CD14-positive monocyte (primary cell): Measurements from ENCODE around the gene RPEL1. TPM values are rescaled to one million over a fixed set of nuclear protein-coding genes. Genes with fewer than 3 reads are reported as not detected.

Experiments
- DNase-seq, 3 donors: peaks; one replicate each; pipeline ENCODE4 v3.0.0-alpha.2; 2011 to 2022
- H2AFZ ChIP-seq: 2 replicates; pipeline ENCODE4 v1.6.0; 2012; ENCODE audit warnings: mild to moderate bottlenecking, low read depth, low read length, inconsistent platforms; ENCODE audit not compliant: insufficient read depth, poor library complexity, severe bottlenecking
- H3K27ac ChIP-seq, 2 donors: 1 replicate in 1 of 2; 2 replicates in 1 of 2; pipeline ENCODE4 v1.5.1; 2012 to 2013; ENCODE audit warnings: low read length in 2 of 2, control low read depth in 1 of 2, inconsistent platforms in 1 of 2, low read depth in 1 of 2, mild to moderate bottlenecking in 1 of 2
- H3K27me3 ChIP-seq, 2 donors: one replicate each; pipeline versions ENCODE4 v1.6.0 to v1.6.1; 2011 to 2013; ENCODE audit warnings: low read length in 2 of 2; ENCODE audit not compliant: control insufficient read depth in 2 of 2, insufficient read depth in 2 of 2
- H3K36me3 ChIP-seq, 2 donors: replicated peaks in 1 of 2; 1 replicate in 1 of 2; 2 replicates in 1 of 2; pipeline versions ENCODE4 v1.5.1 to v1.6.1; 2012 to 2013; ENCODE audit warnings: low read length in 2 of 2, control low read depth in 1 of 2, inconsistent platforms in 1 of 2, mild to moderate bottlenecking in 1 of 2; ENCODE audit not compliant: insufficient read depth in 2 of 2, control insufficient read depth in 1 of 2
- H3K4me1 ChIP-seq, 2 donors: 1 replicate in 1 of 2; 2 replicates in 1 of 2; pipeline versions ENCODE4 v1.5.1 to v1.6.1; 2012 to 2013; ENCODE audit warnings: low read length in 2 of 2, control low read depth in 1 of 2, inconsistent platforms in 1 of 2, mild to moderate bottlenecking in 1 of 2, moderate library complexity in 1 of 2; ENCODE audit not compliant: insufficient read depth in 2 of 2, control insufficient read depth in 1 of 2
- H3K4me2 ChIP-seq: replicated peaks from 2 replicates; pipeline ENCODE3; 2012; ENCODE audit warnings: low read length, moderate library complexity, mild to moderate bottlenecking; ENCODE audit not compliant: poor library complexity, severe bottlenecking; ENCODE audit errors: extremely low read depth
- H3K4me3 ChIP-seq, 3 experiments: fragments of 200-600 bp in 1 of 3; sonication (generic) in 1 of 3; replicated peaks in 1 of 3; 1 replicate in 2 of 3; 2 replicates in 1 of 3; pipeline ENCODE4 v1.5.1; 2011 to 2013; ENCODE audit warnings: low read length in 3 of 3, mild to moderate bottlenecking in 3 of 3, control low read depth in 2 of 3, low read depth in 2 of 3, inconsistent platforms in 1 of 3, moderate library complexity in 1 of 3
- H3K79me2 ChIP-seq: 2 replicates; pipeline ENCODE4 v1.6.0; 2012; ENCODE audit warnings: mild to moderate bottlenecking, control low read depth, inconsistent platforms, low read length, moderate library complexity; ENCODE audit not compliant: insufficient read depth
- H3K9ac ChIP-seq: 2 replicates; pipeline ENCODE4 v1.6.0; 2017; ENCODE audit warnings: low read length, mild to moderate bottlenecking; ENCODE audit not compliant: insufficient read depth, poor library complexity, severe bottlenecking
- H3K9me3 ChIP-seq, 2 donors: replicated peaks in 1 of 2; 1 replicate in 1 of 2; 2 replicates in 1 of 2; pipeline versions ENCODE4 v1.5.1 to v1.6.1; 2012 to 2013; ENCODE audit warnings: low read length in 2 of 2, control low read depth in 1 of 2; ENCODE audit not compliant: control insufficient read depth in 1 of 2, insufficient read depth in 1 of 2
- H4K20me1 ChIP-seq: 2 replicates; pipeline ENCODE4 v1.6.0; 2012; ENCODE audit warnings: mild to moderate bottlenecking, low read length, control low read depth, moderate library complexity; ENCODE audit not compliant: insufficient read depth
- H3K27ac Mint-ChIP-seq, 7 donors: one replicate each; pipeline ENCODE4 v1.8.0; 2020; ENCODE audit warnings: mild to moderate bottlenecking in 7 of 7, mixed read lengths in 7 of 7, moderate library complexity in 6 of 7, inconsistent platforms in 2 of 7
- H3K27me3 Mint-ChIP-seq, 3 donors: one replicate each; pipeline ENCODE4 v1.8.0; 2021 to 2022; ENCODE audit warnings: low read depth in 3 of 3, mild to moderate bottlenecking in 3 of 3, mixed read lengths in 3 of 3, moderate library complexity in 3 of 3, inconsistent platforms in 1 of 3
- H3K36me3 Mint-ChIP-seq, 2 donors: one replicate each; pipeline ENCODE4 v1.8.0; 2020; ENCODE audit warnings: mixed read lengths in 2 of 2, inconsistent platforms in 1 of 2, mild to moderate bottlenecking in 1 of 2
- H3K4me1 Mint-ChIP-seq: one replicate; pipeline ENCODE4 v1.8.0; 2020; ENCODE audit warnings: mild to moderate bottlenecking, mixed read lengths
- H3K4me3 Mint-ChIP-seq, 2 donors: one replicate each; pipeline ENCODE4 v1.8.0; 2020; ENCODE audit warnings: mild to moderate bottlenecking in 2 of 2, mixed read lengths in 2 of 2, moderate library complexity in 1 of 2
- H3K9me3 Mint-ChIP-seq, 7 donors: one replicate each; pipeline ENCODE4 v1.8.0; 2020 to 2022; ENCODE audit warnings: mixed read lengths in 7 of 7, mild to moderate bottlenecking in 6 of 7, moderate library complexity in 6 of 7, inconsistent platforms in 2 of 7
- CTCF ChIP-seq: fragments of 200-600 bp; IDR thresholded peaks from one replicate; pipeline ENCODE4 v1.8.0; 2022; ENCODE audit warnings: antibody characterized with exemption, mild to moderate bottlenecking
- WGBS: methylation state at CpG from one replicate; pipeline ENCODE4 v1.1.5; 2013; ENCODE audit warnings: missing lambda C conversion rate; ENCODE audit not compliant: insufficient coverage; 5-methylcytosine and 5-hydroxymethylcytosine counted together
- intact Hi-C, 2 donors: fragments of 100-400 bp; cut with micrococcal nuclease; formaldehyde crosslinking; loops; one replicate each; pipeline versions ENCODE4 v1.15.0 to v1.15.1; 2023
- polyA plus RNA-seq, 3 donors: library from polyadenylated mRNA; depleted of rRNA in 1 of 3; unstranded in 2 of 3; stranded (reverse) in 1 of 3; fragments of 300-500 nt in 2 of 3; fragments of >200 nt in 1 of 3; fragmentation: Illumina TruSeq in 2 of 3; gene quantifications; 1 replicate in 2 of 3; 2 replicates in 1 of 3; pipeline ENCODE4 v1.2.3, GENCODE V29; 2012 to 2021

Gene RPEL1
- polyA plus RNA-seq, 3 donors = not detected

- intact Hi-C loops = no loop called here
- Mint-ChIP-seq H3K4me3 (peak overlapping the region; percentile 20 to 82), H3K27me3 (peaks cover 63 to 76% (median 63%) of the 10 kb centered on the region in 3 donors), H3K9me3 (peaks cover 0 to 27% (median 9%) of the 10 kb centered on the region in 7 donors), H3K27ac (no peak overlapping the region), H3K4me1 (peaks cover 5% of the 10 kb centered on the region), H3K36me3 (peaks cover 0 to 4% of the 10 kb centered on the region in 2 donors)
- Histone ChIP-seq H3K79me2 (no peaks in the 10 kb centered on the region), H3K9me3 (peaks cover 7 to 25% of the 10 kb centered on the region in 2 donors), H3K36me3 (no peaks in the 10 kb centered on the region), H3K27me3 (peaks cover 61 to 62% of the 10 kb centered on the region in 2 donors), H4K20me1 (no peaks in the 10 kb centered on the region), H3K27ac (no peak overlapping the region), H3K4me1 (peaks cover 0 to 11% of the 10 kb centered on the region in 2 donors), H3K4me3 (no peak overlapping the region), H3K4me2 (peak overlapping the region; percentile 47), H2AFZ (peak overlapping the region; percentile 29), H3K9ac (no peak overlapping the region)
- DNase-seq = no peak
- 14% methylated on average over 10 of the region's 21 CpGs for WGBS
- TF ChIP-seq CTCF = no peak
Measured at GRCh38 chr10:103276251-103276895, 30.7 kb downstream of the RPEL1 start.

GRCh38 chr10:103276896-103277712, 31.4 kb downstream of the RPEL1 start, which contains the start of gene INA:
Gene INA, plus strand, starts transcription at chr10:103277138. Its CDS starts 74 bp downstream, at chr10:103277212.
- Mint-ChIP-seq H3K36me3 (peaks cover 0 to 8% of the 10 kb centered on the region in 2 donors), H3K27ac (no peak within 1 kb of the TSS), H3K4me3 (peak within 1 kb of the TSS; percentile 34 to 82), H3K4me1 (peaks cover 11% of the 10 kb centered on the region), H3K9me3 (peaks cover 0 to 29% (median 9%) of the 10 kb centered on the region in 7 donors), H3K27me3 (peaks cover 69 to 80% (median 70%) of the 10 kb centered on the region in 3 donors)
- Histone ChIP-seq H3K9me3 (peaks cover 7 to 25% of the 10 kb centered on the region in 2 donors), H3K4me2 (peak within 1 kb of the TSS; percentile 47), H3K4me1 (peaks cover 4 to 16% of the 10 kb centered on the region in 2 donors), H3K9ac (no peak within 1 kb of the TSS), H3K4me3 (no peak within 1 kb of the TSS), H4K20me1 (no peaks in the 10 kb centered on the region), H3K36me3 (no peaks in the 10 kb centered on the region), H3K27ac (no peak within 1 kb of the TSS), H3K79me2 (no peaks in the 10 kb centered on the region), H3K27me3 (peaks cover 63 to 69% of the 10 kb centered on the region in 2 donors), H2AFZ (peak within 1 kb of the TSS; percentile 29)
- under 1% methylated on average over 105 of the region's 105 CpGs for WGBS
- intact Hi-C loops = no loop called here
- DNase-seq = no peak
- no peak for TF ChIP-seq CTCF
